Body of pancreas (tissue), 4 donors: Measurements from ENCODE around the gene MUC5AC.

Experiments
- CTCF ChIP-seq, 7 experiments: fragments of 450-650 bp in 4 of 7; fragments of 200-600 bp in 3 of 7; sonication (generic) in 3 of 7; IDR thresholded peaks; one replicate each; pipeline ENCODE4 v1.5.1; 2016 to 2019; ENCODE audit warnings: antibody characterized with exemption in 7 of 7
- POLR2A ChIP-seq, 3 donors: fragments of 450-650 bp; IDR thresholded peaks; one replicate each; pipeline ENCODE4 v1.6.1; 2016; ENCODE audit warnings: antibody characterized with exemption in 3 of 3, mild to moderate bottlenecking in 2 of 3

GRCh38 chr11:1225386-1226225 lies 67.9 kb downstream of the MUC5AC start:
- TF ChIP-seq CTCF (IDR thresholded peaks at IDR 0.05) (no peak), POLR2A (IDR thresholded peaks at IDR 0.05) (no peak)
